HG03103 (cell line): ENCODE results near the gene TRMT2A.
"Not testable (repeated sequence)": the region's sequence is repeated elsewhere in the genome, so short reads cannot be mapped to it uniquely, and the experiment has no call there.

ENCODE experiments used
- ATAC-seq: cut with Tn5 transposase; IDR thresholded peaks from one replicate; pipeline ENCODE4 v1.9.1; 2021; ENCODE audit warnings: low read depth; ENCODE audit not compliant: unreplicated experiment

Gene TRMT2A

GRCh38 chr22:20116951-20117632, at the start of gene TRMT2A:
Gene TRMT2A, minus strand, starts transcription at chr22:20117226. Its CDS starts 320 bp downstream, at chr22:20116906.
- peak; percentile 70 for ATAC-seq

- ATAC-seq, result no peak
Observed at GRCh38 chr22:20166703-20167102, 49.7 kb upstream of the TRMT2A start.

- ATAC-seq, result no peak
Observed at GRCh38 chr22:20165913-20166312, 48.9 kb upstream of the TRMT2A start.

GRCh38 chr22:20165421-20165820, 48.4 kb upstream of the TRMT2A start:
- ATAC-seq, result no peak

- ATAC-seq, result no peak
Observed at GRCh38 chr22:20164863-20165262, 47.8 kb upstream of the TRMT2A start.

GRCh38 chr22:20160041-20160440, 43.0 kb upstream of the TRMT2A start:
- ATAC-seq, result no peak

GRCh38 chr22:20159531-20159930, 42.5 kb upstream of the TRMT2A start:
- not testable (repeated sequence) for ATAC-seq

GRCh38 chr22:20159076-20159475, 42.0 kb upstream of the TRMT2A start:
- ATAC-seq, result no peak

- ATAC-seq, result no peak
Observed at GRCh38 chr22:20158391-20159036, 41.5 kb upstream of the TRMT2A start.

- no peak for ATAC-seq
Observed at GRCh38 chr22:20157430-20158183, 40.6 kb upstream of the TRMT2A start.

- ATAC-seq, result no peak
Observed at GRCh38 chr22:20156611-20157429, 39.8 kb upstream of the TRMT2A start.

- no peak for ATAC-seq
Observed at GRCh38 chr22:20156042-20156389, 39.0 kb upstream of the TRMT2A start.

- ATAC-seq, result no peak
Observed at GRCh38 chr22:20155330-20156041, 38.5 kb upstream of the TRMT2A start.

GRCh38 chr22:20154602-20155187, 37.7 kb upstream of the TRMT2A start:
- no peak for ATAC-seq

- ATAC-seq, result no peak
Observed at GRCh38 chr22:20153945-20154344, 36.9 kb upstream of the TRMT2A start.

GRCh38 chr22:20152464-20152890, 35.5 kb upstream of the TRMT2A start:
- no peak for ATAC-seq

GRCh38 chr22:20151276-20151588, 34.2 kb upstream of the TRMT2A start:
- ATAC-seq, result no peak

GRCh38 chr22:20150381-20151275, 33.6 kb upstream of the TRMT2A start, which contains the start of gene CCDC188:
Gene CCDC188, minus strand, starts transcription at chr22:20151055. Its CDS starts 69 bp downstream, at chr22:20150986.
- no peak for ATAC-seq
